ENCODE measurements around the gene CERT1. TPM values are rescaled to one million over a fixed set of nuclear protein-coding genes. Genes with fewer than 3 reads are reported as not detected.

The CERT1 gene
- polyA plus RNA-seq, 1 of the 3 experiments (the other 2 are of a cell fraction): 4.5 TPM

DNA sequence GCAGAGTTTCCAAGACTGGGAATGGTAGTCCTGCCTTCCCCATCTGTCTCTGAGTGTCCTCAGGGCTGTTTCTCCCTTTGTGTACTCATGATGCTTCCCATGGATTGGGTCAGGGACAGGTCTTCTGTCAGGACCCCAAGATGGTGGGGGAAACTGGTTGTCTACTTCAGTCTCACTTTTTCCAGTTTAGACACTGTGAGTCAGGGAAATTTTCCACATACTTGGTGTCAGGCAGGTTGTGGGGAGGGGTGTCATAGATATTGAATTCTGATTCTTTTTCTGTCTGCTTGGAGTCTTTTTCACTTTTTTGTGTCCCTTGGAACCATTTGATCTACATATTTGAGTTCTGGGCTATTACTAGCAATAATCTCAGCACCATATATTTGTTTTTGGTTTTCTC, 10.6 kb upstream of the CERT1 start:
- H3K4me1 ChIP-seq (ENCODE audit: control insufficient read depth in 1 of 2, insufficient read depth in 2 of 2, low read depth in 1 of 2, low read length in 1 of 2): peaks cover 0 to 2% of the 10 kb centered on the region in 2 experiments; a peak in 2 of 4 replicates
- no peak for DNase-seq
- 0 out of 2 replicates have a peak, but pooled peaks cover 7% of the 10 kb centered on the region for H3K9me3 ChIP-seq
- ChIA-PET POLR2A (no interaction called here), CTCF (interaction anchor here (0.6 to 1.3 kb wide), 3 partner anchors 43 to 159 kb away, joined by 3 to 5 read pairs (median 3); no protein-coding TSS in a partner anchor)
- H2AFZ ChIP-seq (ENCODE audit: low read depth): no peak overlapping the region
- no peaks in the 10 kb centered on the region for H3K9me2 ChIP-seq
- no peak overlapping the region for H3K4me3 ChIP-seq (ENCODE audit: low read depth in 2 of 2, low read length in 1 of 2)
- no peak overlapping the region for H3K4me2 ChIP-seq
- TF ChIP-seq, protein P1, sequence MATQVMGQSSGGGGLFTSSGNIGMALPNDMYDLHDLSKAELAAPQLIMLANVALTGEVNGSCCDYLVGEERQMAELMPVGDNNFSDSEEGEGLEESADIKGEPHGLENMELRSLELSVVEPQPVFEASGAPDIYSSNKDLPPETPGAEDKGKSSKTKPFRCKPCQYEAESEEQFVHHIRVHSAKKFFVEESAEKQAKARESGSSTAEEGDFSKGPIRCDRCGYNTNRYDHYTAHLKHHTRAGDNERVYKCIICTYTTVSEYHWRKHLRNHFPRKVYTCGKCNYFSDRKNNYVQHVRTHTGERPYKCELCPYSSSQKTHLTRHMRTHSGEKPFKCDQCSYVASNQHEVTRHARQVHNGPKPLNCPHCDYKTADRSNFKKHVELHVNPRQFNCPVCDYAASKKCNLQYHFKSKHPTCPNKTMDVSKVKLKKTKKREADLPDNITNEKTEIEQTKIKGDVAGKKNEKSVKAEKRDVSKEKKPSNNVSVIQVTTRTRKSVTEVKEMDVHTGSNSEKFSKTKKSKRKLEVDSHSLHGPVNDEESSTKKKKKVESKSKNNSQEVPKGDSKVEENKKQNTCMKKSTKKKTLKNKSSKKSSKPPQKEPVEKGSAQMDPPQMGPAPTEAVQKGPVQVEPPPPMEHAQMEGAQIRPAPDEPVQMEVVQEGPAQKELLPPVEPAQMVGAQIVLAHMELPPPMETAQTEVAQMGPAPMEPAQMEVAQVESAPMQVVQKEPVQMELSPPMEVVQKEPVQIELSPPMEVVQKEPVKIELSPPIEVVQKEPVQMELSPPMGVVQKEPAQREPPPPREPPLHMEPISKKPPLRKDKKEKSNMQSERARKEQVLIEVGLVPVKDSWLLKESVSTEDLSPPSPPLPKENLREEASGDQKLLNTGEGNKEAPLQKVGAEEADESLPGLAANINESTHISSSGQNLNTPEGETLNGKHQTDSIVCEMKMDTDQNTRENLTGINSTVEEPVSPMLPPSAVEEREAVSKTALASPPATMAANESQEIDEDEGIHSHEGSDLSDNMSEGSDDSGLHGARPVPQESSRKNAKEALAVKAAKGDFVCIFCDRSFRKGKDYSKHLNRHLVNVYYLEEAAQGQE (IDR thresholded peaks at IDR 0.05; ENCODE audit: low read depth, low read length): no peak
- TF ChIP-seq MEF2A (IDR thresholded peaks at IDR 0.05; ENCODE audit: borderline replicate concordance, low read depth) (no peak), TAF1 (IDR thresholded peaks at IDR 0.05; ENCODE audit: borderline replicate concordance, low read depth, low read length) (no peak)
- no peaks in the 10 kb centered on the region for H3K27me3 ChIP-seq (ENCODE audit: insufficient read depth)
- H3K36me3 ChIP-seq (replicated peaks in 1 of 2; ENCODE audit: control insufficient read depth in 1 of 2, insufficient read depth in 2 of 2, low read length in 1 of 2): peaks cover 0 to 22% of the 10 kb centered on the region in 2 experiments
- peaks cover 99% of the 10 kb centered on the region for H3K79me2 ChIP-seq (ENCODE audit: insufficient read depth)
- no peak overlapping the region for H3K27ac ChIP-seq (ENCODE audit: low read depth in 2 of 2, low read length in 1 of 2)
- H3F3A ChIP-seq (replicated peaks; ENCODE audit: insufficient read depth): no peaks in the 10 kb centered on the region
- H4K20me1 ChIP-seq (ENCODE audit: insufficient read depth): peaks cover 8% of the 10 kb centered on the region
- no peak overlapping the region for H3K9ac ChIP-seq

GRCh38 chr5:75521195-75521594, 9.8 kb upstream of the CERT1 start:
- POLR2A ChIA-PET: no interaction called here
- Histone ChIP-seq H3F3A (replicated peaks; ENCODE audit: insufficient read depth) (no peaks in the 10 kb centered on the region), H4K20me1 (ENCODE audit: insufficient read depth) (peaks cover 8% of the 10 kb centered on the region), H3K9me2 (no peaks in the 10 kb centered on the region), H3K4me3 (ENCODE audit: low read depth in 2 of 2, low read length in 1 of 2) (no peak overlapping the region), H3K9ac (no peak overlapping the region), H3K9me3 (0 out of 2 replicates have a peak, but pooled peaks cover 7% of the 10 kb centered on the region), H2AFZ (ENCODE audit: low read depth) (no peak overlapping the region), H3K4me2 (no peak overlapping the region), H3K79me2 (ENCODE audit: insufficient read depth) (peaks cover 99% of the 10 kb centered on the region), H3K4me1 (ENCODE audit: control insufficient read depth in 1 of 2, insufficient read depth in 2 of 2, low read depth in 1 of 2, low read length in 1 of 2) (peaks cover 0 to 2% of the 10 kb centered on the region in 2 experiments; a peak in 2 of 4 replicates), H3K27me3 (ENCODE audit: insufficient read depth) (no peaks in the 10 kb centered on the region), H3K36me3 (replicated peaks in 1 of 2; ENCODE audit: control insufficient read depth in 1 of 2, insufficient read depth in 2 of 2, low read length in 1 of 2) (peaks cover 0 to 18% of the 10 kb centered on the region in 2 experiments), H3K27ac (ENCODE audit: low read depth in 2 of 2, low read length in 1 of 2) (no peak overlapping the region)
- no peak for DNase-seq
- TF ChIP-seq EZH2phosphoT487 (IDR thresholded peaks at IDR 0.05; ENCODE audit: borderline replicate concordance, low read depth): no peak
- TF ChIP-seq TCF12 (IDR thresholded peaks at IDR 0.05): no peak
- TF ChIP-seq FOXM1 (IDR thresholded peaks at IDR 0.05; ENCODE audit: low read depth): no peak
- TF ChIP-seq, protein P2, sequence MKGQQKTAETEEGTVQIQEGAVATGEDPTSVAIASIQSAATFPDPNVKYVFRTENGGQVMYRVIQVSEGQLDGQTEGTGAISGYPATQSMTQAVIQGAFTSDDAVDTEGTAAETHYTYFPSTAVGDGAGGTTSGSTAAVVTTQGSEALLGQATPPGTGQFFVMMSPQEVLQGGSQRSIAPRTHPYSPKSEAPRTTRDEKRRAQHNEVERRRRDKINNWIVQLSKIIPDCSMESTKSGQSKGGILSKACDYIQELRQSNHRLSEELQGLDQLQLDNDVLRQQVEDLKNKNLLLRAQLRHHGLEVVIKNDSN (IDR thresholded peaks at IDR 0.05; ENCODE audit: borderline replicate concordance, low read depth): no peak
- no peak for TF ChIP-seq SMC3 (IDR thresholded peaks at IDR 0.05; ENCODE audit: low read depth, low read length)
- no peak for TF ChIP-seq MEF2A (IDR thresholded peaks at IDR 0.05; ENCODE audit: borderline replicate concordance, low read depth)
- TF ChIP-seq, protein P3, sequence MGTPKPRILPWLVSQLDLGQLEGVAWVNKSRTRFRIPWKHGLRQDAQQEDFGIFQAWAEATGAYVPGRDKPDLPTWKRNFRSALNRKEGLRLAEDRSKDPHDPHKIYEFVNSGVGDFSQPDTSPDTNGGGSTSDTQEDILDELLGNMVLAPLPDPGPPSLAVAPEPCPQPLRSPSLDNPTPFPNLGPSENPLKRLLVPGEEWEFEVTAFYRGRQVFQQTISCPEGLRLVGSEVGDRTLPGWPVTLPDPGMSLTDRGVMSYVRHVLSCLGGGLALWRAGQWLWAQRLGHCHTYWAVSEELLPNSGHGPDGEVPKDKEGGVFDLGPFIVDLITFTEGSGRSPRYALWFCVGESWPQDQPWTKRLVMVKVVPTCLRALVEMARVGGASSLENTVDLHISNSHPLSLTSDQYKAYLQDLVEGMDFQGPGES (IDR thresholded peaks at IDR 0.05; ENCODE audit: low read depth, low read length): no peak
- TF ChIP-seq NFIC (IDR thresholded peaks at IDR 0.05; ENCODE audit: borderline replicate concordance): no peak
- no peak for TF ChIP-seq SIN3A (IDR thresholded peaks at IDR 0.05; ENCODE audit: borderline replicate concordance, low read depth, low read length)
- TF ChIP-seq, protein P1 (IDR thresholded peaks at IDR 0.05; ENCODE audit: low read depth, low read length): no peak
- no peak for TF ChIP-seq TEAD4 (IDR thresholded peaks at IDR 0.05; ENCODE audit: borderline replicate concordance, insufficient read depth)
- no peak for TF ChIP-seq NRF1 (IDR thresholded peaks at IDR 0.05; ENCODE audit: low read depth, low read length)
- TF ChIP-seq CHD2 (IDR thresholded peaks at IDR 0.05; ENCODE audit: low read length, partially characterized antibody): no peak
- CTCF ChIA-PET: interaction anchor here (0.9 to 1.3 kb wide), 3 partner anchors 78 to 159 kb away, joined by 3 to 5 read pairs (median 3); no protein-coding TSS in a partner anchor
- 93% methylated on average over 2 of the region's 2 CpGs for WGBS (ENCODE audit: low lambda C conversion rate)

All from SK-N-SH (cell line).